Measurements from ENCODE around the gene CNFN.
"Not testable (repeated sequence)": the region's sequence is repeated elsewhere in the genome, so short reads cannot be mapped to it uniquely, and the experiment has no call there.

CNFN gene

GRCh38 chr19:42349378-42350107 is 40.6 kb downstream of the CNFN start:
- no peak overlapping the region for H3K4me3 Mint-ChIP-seq
- peaks cover 45% of the 10 kb centered on the region for H3K36me3 Mint-ChIP-seq (ENCODE audit: low read depth)
- no peak for TF ChIP-seq CTCF (IDR thresholded peaks at IDR 0.05; ENCODE audit: unreplicated experiment in 3 of 3)
- H3K9me3 Mint-ChIP-seq = no peaks in the 10 kb centered on the region
- H3K27me3 Mint-ChIP-seq (ENCODE audit: low read depth) = no peaks in the 10 kb centered on the region
- no peaks in the 10 kb centered on the region for H3K4me1 Mint-ChIP-seq
- no peak overlapping the region for H3K27ac Mint-ChIP-seq

DNA sequence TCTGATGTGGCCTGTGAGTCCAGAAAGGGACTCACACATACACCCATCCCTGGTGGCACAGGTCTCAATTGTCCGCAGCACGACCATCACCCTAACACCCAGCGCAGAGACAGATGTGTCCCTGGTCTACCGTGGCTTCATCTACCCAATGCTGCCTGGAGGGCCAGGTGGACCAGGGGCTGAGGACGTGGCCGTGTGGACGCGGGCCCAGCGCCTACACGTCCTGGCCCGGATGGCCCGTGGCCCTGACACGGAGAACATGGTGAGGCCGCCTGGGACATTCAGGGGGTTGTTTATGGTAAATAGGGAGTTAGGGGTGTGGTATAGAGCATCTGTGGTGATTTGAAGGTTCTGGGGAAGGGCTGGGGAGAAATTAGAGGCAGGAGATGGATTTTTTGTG is 41.9 kb downstream of the CNFN start:
- Mint-ChIP-seq H3K4me3 (no peak overlapping the region), H3K9me3 (no peaks in the 10 kb centered on the region), H3K36me3 (ENCODE audit: low read depth) (peaks cover 42% of the 10 kb centered on the region), H3K27me3 (ENCODE audit: low read depth) (no peaks in the 10 kb centered on the region), H3K4me1 (no peaks in the 10 kb centered on the region), H3K27ac (no peak overlapping the region)
- no peak for TF ChIP-seq CTCF (IDR thresholded peaks at IDR 0.05; ENCODE audit: unreplicated experiment in 3 of 3)

- Mint-ChIP-seq H3K36me3 (ENCODE audit: low read depth) (peaks cover 44% of the 10 kb centered on the region), H3K9me3 (no peaks in the 10 kb centered on the region), H3K4me1 (no peaks in the 10 kb centered on the region), H3K27me3 (ENCODE audit: low read depth) (no peaks in the 10 kb centered on the region), H3K4me3 (no peak overlapping the region), H3K27ac (no peak overlapping the region)
- no peak for TF ChIP-seq CTCF (IDR thresholded peaks at IDR 0.05; ENCODE audit: unreplicated experiment in 3 of 3)
Measured at GRCh38 chr19:42345191-42345812, 44.8 kb downstream of the CNFN start.

DNA sequence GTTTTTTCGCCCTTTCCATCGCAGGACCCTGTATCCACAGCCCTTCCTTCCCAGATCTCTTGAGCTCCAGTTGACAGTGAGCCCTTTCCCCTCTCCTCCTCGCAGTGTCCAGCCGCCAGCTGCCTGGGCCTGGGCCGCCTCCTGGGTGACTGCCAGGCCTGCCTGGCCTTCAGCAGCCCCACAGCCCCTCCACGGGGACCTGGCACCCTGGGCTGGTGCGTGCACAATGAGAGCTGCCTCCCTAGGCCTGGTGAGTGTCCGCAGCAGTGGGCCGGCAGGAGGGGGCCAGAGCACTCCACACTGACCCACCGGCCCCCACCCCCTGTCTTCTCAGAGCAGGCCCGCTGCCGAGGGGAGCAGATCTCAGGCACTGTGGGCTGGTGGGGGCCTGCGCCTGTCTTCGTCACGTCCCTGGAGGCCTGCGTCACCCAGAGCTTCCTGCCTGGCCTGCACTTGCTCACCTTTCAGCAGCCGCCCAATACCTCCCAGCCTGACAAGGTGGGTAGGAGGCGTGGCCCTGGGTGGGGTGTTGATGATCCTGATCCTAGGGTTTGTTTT is 45.7 kb downstream of the CNFN start:
- no peak overlapping the region for H3K4me3 Mint-ChIP-seq
- H3K4me1 Mint-ChIP-seq = no peaks in the 10 kb centered on the region
- H3K36me3 Mint-ChIP-seq (ENCODE audit: low read depth) = peaks cover 41% of the 10 kb centered on the region
- no peaks in the 10 kb centered on the region for H3K9me3 Mint-ChIP-seq
- TF ChIP-seq CTCF (IDR thresholded peaks at IDR 0.05; ENCODE audit: unreplicated experiment in 3 of 3) = no peak
- H3K27me3 Mint-ChIP-seq (ENCODE audit: low read depth) = no peaks in the 10 kb centered on the region
- H3K27ac Mint-ChIP-seq = no peak overlapping the region

DNA sequence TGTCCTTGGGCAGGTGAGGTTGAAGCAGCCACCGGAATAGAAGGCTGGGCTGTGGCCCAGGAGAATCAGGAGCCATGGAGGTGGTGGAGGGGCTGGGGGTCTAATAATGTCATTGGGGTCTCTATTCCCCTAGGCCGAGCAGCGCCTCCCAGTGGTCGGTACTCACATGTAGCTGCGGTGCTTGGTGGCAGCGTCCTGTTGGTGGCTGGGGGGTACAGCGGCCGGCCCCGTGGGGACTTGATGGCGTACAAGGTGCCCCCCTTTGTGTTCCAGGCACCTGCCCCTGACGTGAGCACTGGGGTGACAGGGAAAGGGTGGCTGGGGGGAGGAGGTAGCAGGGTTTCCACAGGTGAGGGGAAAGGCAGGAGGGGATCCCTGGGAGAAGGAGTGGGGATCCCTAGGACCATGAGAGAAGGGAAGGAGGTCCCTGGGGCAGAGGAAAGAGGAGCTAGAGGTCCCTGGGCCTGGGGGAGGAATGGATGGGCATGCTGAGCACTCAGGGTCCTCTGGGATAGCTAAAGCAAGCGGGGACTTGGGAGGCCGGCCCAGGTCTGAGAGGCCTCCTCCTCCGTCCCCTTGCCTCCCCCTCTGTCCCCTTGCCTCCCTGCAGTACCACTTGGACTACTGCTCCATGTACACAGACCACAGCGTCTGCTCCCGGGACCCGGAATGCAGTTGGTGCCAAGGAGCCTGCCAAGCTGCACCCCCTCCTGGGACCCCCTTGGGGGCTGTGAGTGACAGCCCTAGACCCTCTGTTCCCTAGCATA is 46.6 kb downstream of the CNFN start:
- H3K4me1 Mint-ChIP-seq = no peaks in the 10 kb centered on the region
- H3K27me3 Mint-ChIP-seq (ENCODE audit: low read depth) = no peaks in the 10 kb centered on the region
- no peak for TF ChIP-seq CTCF (IDR thresholded peaks at IDR 0.05; ENCODE audit: unreplicated experiment in 3 of 3)
- H3K36me3 Mint-ChIP-seq (ENCODE audit: low read depth) = peaks cover 43% of the 10 kb centered on the region
- H3K4me3 Mint-ChIP-seq = no peak overlapping the region
- H3K27ac Mint-ChIP-seq = no peak overlapping the region
- H3K9me3 Mint-ChIP-seq = no peaks in the 10 kb centered on the region

DNA sequence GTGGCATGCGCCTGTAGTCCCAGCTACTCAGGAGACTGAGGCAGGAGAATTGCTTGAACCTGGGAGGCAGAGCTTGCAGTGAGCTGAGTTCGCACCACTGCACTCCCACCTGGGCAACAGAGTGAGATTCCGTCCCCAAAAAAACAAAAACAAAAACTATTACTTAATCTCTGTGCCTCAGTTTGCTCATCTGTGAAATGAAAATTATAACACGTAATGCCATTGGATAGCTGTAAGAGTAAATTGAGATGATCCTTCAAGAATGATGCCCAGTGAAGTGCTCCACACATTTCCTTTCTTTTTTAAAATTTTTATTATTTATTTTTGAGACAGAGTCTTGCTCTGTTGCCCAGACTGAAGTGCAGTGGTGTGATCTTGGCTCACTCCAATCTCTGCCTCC is 50.2 kb downstream of the CNFN start:
- H3K4me1 Mint-ChIP-seq; H3K27me3 Mint-ChIP-seq (ENCODE audit: low read depth); H3K9me3 Mint-ChIP-seq; H3K4me3 Mint-ChIP-seq; H3K27ac Mint-ChIP-seq: not testable (repeated sequence)
- H3K36me3 Mint-ChIP-seq (ENCODE audit: low read depth) = peaks cover 30% of the 10 kb centered on the region

DNA sequence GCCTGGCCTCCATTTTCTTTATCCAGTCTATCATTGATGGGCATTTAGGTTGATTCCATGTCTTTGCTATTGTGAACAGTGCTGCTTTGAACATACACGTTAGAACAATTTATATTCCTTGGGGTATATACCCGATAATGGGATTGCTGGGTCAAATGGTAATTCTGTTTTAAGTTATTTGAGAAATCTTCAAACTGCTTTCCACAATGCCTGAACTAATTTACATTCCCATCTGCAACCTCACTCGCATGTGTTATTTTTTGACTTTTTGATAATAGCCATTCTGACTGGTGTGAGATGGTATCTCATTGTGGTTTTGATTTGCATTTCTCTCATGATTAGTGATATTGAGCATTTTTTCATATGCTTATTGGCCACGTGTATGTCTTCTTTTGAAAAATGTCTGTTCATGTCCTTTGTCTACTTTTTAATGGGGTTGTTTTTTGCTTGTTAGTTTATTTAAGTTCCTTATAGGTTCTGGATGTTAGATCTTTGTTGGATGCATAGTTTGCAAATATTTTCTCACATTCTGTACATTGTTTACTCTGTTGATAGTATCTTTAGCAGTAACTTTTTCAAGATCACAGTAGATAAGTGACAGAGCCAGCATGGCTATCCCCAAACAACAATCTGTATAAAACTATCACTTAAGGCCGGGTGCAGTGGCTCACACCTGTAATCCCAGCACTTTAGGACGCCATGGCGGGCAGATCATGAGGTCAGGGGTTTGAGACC is 50.8 kb downstream of the CNFN start:
- H3K4me1 Mint-ChIP-seq; H3K4me3 Mint-ChIP-seq; H3K9me3 Mint-ChIP-seq; H3K27me3 Mint-ChIP-seq (ENCODE audit: low read depth); H3K27ac Mint-ChIP-seq: not testable (repeated sequence)
- H3K36me3 Mint-ChIP-seq (ENCODE audit: low read depth) = peaks cover 26% of the 10 kb centered on the region
